ENCODE results near the gene MRPL49.

GRCh38 chr11:65107751-65108468 lies 14.2 kb upstream of the MRPL49 start:
- TF ChIP-seq MAZ (IDR thresholded peaks at IDR 0.05; ENCODE audit: borderline replicate concordance, low read depth, low read length): no peak
- no peak for TF ChIP-seq JUN (IDR thresholded peaks at IDR 0.05)
- TF ChIP-seq RNF2 (IDR thresholded peaks at IDR 0.05; ENCODE audit: borderline replicate concordance, low read depth): no peak
- no peak for TF ChIP-seq POLR2AphosphoS2 (conservative IDR thresholded peaks at IDR 0.05; ENCODE audit: low read length)
- TF ChIP-seq CTCF (IDR thresholded peaks at IDR 0.05): no peak
- no peak for TF ChIP-seq POLR2A (IDR thresholded peaks at IDR 0.05; ENCODE audit: low read length)
- no peak for TF ChIP-seq HOXA7 (CRISPR knock-in tag; IDR thresholded peaks at IDR 0.05)
